NCI-H510A treated with DMSO at 0.1 percent for 48 hours (cell line): ENCODE measurements around the gene DLG2.

ENCODE experiments used
- DNase-seq: peaks from one replicate; lab custom pipeline; 2025; lab: John Stamatoyannopoulos, UW

Gene DLG2

GRCh38 chr11:83681031-83681781, 1945.9 kb downstream of the DLG2 start:
- DNase-seq: peak; percentile 33

DNA sequence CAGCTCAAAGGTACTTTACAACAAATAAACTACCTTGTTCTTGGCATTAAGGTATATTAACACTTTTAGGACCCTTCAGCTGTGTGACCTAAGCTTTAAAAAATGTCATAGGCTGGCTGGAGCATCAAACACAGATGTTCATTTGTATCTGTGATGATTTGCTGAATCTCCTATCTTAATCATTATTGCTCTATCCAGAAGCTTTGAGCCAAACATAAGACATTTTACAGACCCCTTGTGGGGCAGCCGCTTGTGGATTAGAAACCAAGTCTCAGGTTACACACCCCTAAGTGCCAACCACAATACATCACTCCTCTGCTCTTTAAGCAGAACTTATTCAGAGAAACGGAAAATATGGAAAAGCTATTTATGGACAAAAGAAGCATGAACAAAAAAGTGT, 1946.8 kb downstream of the DLG2 start:
- peak; percentile 14 for DNase-seq

DNA sequence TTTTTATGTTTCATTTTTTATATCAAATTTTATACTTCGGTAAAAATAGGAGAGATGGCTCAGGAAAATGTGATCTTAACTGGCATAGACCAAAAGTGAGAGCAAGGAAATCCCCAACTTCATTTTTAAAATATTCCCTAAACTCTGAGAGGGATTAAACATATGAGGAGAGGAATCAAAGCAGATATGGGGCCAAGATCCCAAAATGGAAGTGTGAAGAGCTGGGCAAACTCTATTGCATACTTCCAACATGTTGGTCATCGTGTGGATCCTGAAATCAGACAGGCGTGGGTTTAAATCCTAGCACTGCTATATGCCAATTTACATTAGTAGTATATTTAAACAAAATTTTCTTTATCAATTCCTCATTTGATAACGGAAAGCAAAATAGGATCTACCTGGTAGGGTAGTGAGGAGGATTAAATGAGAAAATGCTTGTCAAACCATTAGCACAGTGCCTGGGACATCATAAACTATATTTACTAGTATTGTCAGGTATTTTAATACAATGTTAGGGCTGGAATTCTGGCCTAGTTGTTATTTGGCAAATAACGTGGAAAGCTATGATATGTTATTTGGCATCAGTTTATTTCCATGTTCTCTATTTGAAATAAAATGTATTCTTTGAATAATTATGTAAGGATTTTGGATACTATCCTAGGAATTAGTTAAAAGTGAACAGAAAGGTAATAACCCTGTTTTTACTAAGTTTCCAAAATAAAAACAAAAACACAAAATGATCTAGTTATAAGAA, 1948.1 kb downstream of the DLG2 start:
- no peak for DNase-seq

DNA sequence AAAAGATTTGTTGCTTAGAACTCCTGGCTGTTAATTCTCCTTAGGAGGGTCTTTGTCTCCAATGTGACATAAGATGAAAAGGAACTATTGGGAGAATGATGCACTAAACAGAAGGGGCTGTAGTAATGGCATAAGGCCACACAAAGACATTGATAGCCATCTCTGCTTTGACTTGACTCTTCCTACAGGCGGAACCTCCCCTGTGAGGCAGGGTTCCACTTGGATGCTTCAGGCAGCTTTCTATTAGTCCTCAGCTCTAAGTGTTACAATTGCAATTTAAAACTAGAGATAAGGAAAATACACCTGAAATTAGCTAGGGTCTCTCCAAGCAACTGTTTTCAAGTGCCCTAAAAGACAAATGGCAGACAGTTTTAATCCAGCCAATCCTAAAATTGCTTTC, 1949.4 kb downstream of the DLG2 start:
- no peak for DNase-seq

DNA sequence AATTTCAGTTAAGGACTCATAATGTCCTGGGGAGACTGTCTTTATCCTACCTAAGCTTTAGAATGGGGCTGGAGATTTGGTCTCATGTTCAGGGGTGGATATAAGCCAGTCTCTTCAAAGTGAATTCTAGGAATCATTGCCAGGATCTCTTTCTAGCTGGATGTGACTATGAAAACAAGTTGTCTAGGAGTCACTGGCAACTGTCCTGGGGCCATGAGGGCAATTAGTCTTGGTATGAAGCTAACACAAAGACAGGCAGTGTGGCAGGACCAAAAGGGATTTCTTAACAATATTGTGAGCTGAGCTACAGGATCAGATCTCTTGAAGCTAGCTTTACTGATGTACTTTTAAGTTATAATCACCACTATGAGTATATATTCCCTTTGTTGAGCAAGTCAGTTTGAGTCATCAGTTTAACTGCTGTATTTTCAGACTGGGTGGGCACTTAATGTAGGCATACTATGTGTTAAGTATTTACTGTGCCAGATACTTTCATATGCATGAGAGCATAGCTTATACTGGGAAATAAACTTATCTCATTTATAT, 1951.0 kb downstream of the DLG2 start:
- no peak for DNase-seq

- no peak for DNase-seq
Measured at GRCh38 chr11:83674102-83674896, 1952.8 kb downstream of the DLG2 start.

DNA sequence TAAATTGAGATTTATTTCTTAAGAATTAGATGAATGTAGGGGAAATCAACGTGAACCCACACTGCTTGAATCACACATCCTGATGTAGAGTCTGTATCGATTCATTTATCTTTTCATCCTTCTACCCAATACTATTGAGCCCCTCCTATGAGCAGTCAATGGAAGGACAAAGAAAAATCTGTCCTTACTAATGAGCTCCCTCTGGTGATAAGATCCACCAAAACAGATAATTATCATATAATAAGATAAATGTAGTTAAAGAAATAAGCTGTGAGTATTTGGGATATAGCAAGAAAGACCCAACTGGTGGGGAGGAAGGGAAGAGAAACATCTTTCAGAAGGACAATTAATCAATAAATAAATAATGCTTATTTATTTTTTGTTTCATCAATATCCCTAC, 1955.9 kb downstream of the DLG2 start:
- peak; percentile 40 for DNase-seq

GRCh38 chr11:83666149-83666548, 1961.0 kb downstream of the DLG2 start:
- no peak for DNase-seq

GRCh38 chr11:83663988-83664387, 1963.2 kb downstream of the DLG2 start:
- DNase-seq: no peak

GRCh38 chr11:83663446-83663845, 1963.7 kb downstream of the DLG2 start:
- DNase-seq: no peak

GRCh38 chr11:83662494-83662893, 1964.7 kb downstream of the DLG2 start:
- no peak for DNase-seq

DNA sequence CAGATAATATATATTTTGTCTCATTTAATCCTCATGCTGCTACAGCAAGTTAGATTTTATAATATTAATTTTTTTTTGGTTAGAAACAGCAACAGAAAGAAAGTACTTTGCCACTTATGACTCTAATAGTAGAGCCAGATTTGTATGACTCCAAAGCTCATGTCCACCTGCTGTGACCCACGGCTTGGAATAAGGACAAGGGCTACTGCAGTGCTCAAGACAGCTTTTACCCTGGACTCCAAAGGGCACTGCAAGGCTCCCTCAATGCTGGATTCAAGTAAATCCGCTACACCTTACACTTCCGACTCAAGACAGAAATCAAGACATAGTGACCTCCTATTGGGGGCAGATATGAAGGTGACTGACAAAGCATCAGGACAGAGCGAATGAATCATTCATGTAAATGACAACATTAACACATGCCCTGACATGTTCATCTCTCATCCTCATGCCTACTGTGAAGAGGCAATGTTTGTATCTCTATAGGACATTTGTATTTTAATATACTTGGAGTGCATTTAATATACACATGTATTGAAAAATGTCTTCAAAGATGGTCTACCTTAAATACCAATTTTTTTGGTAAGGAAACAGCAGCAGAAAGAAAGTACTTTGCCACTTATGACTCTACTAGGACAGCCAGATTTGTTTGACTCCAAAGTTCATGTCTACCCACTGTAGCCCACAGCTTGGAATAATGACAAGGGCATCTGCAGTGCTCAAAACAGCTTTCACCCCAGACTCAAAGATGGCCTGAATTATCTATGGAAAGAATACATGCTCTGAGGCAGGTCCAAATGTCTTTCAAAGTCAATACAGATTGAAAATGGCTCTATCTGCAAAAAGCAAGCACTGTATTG, 1965.4 kb downstream of the DLG2 start:
- DNase-seq: no peak

GRCh38 chr11:83659466-83659865, 1967.7 kb downstream of the DLG2 start:
- no peak for DNase-seq

DNA sequence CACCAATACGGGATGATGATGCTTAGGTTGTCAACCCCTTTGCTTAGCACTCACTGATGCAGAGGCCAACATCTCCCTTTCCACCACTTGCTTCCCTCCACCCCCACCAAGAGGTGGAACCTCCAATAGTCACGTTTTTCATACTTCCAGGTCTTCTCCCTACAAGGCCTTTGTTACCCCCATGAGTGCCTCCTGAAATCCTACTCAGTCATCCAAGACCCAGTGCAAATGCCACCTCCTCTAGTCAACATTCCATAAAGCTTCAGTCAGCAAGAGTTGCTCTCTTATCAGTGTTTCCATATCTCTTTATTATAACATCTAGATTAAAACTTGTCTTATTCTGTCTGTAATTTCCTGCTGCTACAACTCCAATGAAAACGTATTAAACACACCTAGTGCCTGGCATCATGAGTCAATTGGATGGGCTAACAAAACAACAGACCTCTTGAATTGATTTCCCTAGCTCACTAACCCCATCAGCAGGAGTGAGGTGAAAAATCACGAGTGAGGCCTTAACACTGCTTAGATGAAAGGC, 1970.3 kb downstream of the DLG2 start:
- DNase-seq: no peak

- DNase-seq: no peak
Measured at GRCh38 chr11:83655976-83656375, 1971.2 kb downstream of the DLG2 start.

DNA sequence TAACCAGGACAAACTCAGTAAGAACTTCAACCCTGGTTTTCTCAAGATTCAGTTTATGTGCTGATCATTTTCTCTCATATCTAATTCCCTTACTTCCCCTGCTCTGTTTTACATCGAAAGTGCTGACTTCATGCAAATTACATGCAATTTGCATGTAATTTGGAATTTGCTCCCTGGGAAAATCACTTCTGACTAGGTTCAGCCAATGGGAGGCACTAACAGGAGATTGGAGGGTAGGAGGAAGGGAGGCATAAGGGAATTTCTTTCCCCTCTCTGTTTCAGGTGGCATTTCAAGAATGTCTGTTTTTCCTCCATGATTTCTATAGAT, 1977.7 kb downstream of the DLG2 start:
- no peak for DNase-seq

DNA sequence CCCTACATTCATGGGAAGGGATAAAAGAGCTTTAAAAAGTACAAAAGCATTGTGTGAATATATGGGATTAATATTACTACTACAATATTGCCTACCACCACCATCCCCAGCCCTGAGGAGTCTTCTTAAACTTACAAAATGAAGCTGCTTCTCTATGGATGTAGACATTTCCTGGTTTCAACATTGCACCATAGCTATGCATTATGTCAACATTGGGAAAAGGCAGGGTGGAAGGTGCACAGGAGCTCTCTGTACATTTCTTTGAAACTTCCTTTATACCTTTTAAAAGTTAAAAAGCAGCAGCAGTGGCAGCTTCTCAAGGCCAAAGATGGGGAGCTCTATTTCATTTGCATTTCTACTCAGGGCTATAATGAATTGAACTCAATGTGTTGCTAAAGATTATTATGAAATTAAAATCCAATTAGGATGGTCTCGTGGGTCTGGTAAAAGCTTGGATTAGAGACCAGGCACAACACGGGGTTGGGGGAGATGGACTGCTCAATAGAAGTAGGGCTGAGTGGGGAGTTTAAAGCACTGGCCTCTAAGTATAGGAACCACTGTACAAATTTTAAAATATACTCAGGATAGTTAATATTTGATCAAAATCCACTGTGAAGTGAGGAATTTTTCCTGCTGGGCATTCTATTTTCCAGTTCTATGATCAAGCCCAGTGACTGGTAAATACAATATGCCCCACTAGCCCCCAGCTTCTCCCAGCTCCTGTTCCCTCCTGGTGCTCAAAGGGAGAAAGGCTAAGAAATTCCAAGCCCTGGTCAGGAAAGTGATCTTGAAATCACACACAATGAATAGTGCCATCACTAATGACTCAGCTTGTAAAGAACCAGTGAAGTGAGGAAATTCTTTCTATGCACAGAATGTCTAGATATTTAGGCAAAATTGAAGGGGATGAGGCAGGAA, 1978.3 kb downstream of the DLG2 start:
- DNase-seq: no peak

DNA sequence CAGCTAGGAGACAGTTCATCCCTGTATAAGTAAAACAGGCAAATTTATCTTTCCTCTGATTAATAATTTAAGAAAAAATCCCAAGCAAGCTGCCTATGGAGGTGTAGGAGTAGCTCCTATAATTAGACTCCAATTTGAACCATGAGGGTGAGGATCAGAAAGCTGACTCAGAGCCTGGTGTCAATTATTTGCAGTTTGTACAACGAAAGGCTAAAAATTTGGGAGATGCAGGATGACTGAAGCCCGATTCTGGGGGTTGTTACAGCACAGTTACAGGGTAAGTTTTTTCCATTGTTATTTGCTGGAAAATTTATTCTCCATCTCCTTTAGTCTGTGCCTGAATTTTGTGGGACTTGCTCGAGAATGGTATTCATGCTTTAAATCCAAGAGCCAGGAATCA, 1981.6 kb downstream of the DLG2 start:
- no peak for DNase-seq

DNA sequence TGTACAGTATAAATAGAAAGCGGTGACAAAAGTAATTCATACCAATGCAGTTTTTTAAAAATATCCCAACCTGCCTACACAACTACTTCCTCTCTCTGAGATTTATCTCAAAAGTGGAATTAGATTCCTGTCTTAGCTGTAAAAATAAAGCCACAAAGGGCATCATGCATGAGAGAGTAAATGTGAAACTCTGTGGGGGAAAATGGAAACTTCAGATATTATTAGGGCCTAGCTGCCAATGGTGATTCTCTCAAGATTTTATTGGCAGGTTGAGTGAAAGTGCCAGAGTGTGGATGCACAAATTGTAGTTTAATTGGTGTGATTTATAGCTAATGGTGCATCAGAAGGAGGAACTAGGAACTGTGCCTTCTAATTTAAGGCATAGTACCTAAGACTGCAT, 1984.0 kb downstream of the DLG2 start:
- no peak for DNase-seq

DNA sequence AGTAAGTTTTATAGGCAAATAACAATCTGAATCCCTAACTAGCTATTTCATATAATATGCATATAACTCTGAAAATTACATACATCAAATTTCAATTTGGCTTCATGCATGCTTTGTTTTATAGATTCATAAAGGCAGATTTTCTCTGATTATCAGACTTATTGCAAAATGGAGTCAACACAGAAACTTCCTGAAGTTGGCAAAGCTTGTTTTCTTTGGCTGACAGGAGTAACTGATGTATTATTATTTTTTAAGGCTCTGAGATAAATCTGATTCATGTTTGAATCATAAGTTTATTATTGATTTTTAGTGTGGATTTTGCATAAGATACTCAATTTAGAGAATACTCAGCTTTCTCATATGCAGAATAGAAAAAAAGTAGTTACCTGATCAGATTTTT, 1984.6 kb downstream of the DLG2 start:
- DNase-seq: no peak
